Measurements from ENCODE around the gene LGALS9. TPM values are rescaled to one million over a fixed set of nuclear protein-coding genes. Genes with fewer than 3 reads are reported as not detected.
"Not testable (repeated sequence)": the region's sequence is repeated elsewhere in the genome, so short reads cannot be mapped to it uniquely, and the experiment has no call there.

Gene LGALS9
- total RNA-seq, 2 experiments from 2014 or later = 44.3 to 45.4 TPM

- no peak for DNase-seq
- Mint-ChIP-seq H3K9me3 (no peaks in the 10 kb centered on the region), H3K36me3 (no peaks in the 10 kb centered on the region), H3K27ac (no peak overlapping the region), H3K4me1 (ENCODE audit: low read depth) (no peaks in the 10 kb centered on the region), H3K4me3 (no peak overlapping the region), H3K27me3 (no peaks in the 10 kb centered on the region)
- ChIA-PET POLR2A (no interaction called here), CTCF (no interaction called here)
- intact Hi-C loops (cut with micrococcal nuclease) = no loop called here
Observed at GRCh38 chr17:27660436-27660835, 29.4 kb downstream of the LGALS9 start.

DNA sequence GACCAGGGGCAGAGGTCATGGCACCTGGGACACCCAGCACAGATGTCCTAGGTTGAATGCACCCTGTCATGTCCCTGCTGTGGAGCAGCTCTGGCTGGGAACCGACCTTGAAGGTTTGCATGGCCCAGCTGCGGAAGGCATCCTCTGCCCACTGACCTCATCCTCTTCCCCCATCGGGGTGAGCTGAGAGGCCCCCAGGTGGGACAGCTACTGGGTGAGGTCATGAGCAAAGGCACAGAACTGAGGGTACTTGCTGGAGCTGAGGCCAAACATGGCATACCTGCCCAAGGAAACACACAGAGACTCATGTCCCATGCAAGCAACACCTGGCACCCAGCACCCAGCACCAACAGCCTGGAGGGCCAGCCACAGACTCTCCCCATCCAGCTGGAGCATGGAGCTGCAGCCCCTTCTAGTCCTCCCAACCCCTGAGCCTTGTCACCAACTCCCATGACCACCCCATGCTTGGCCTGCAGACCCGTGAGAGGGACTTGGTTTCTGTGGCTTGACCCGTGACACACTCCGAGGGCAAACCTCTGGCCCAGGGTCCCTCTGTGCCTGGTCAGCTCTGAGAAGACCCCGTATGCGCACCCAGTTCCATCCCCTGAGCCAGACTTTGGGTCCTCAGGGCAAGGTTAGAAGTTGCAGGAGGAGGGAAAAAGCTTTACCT lies 33.1 kb downstream of the LGALS9 start:
- no peaks in the 10 kb centered on the region for H3K36me3 Mint-ChIP-seq
- intact Hi-C loops (cut with micrococcal nuclease) = no loop called here
- no peak overlapping the region for H3K27ac Mint-ChIP-seq
- ChIA-PET POLR2A (no interaction called here), CTCF (interaction anchor here (1.4 to 4.2 kb wide), 4 partner anchors 10 to 92 kb away, joined by 4 to 33 read pairs (median 5); no protein-coding TSS in a partner anchor)
- DNase-seq = no peak
- H3K4me3 Mint-ChIP-seq = no peak overlapping the region
- no peaks in the 10 kb centered on the region for H3K9me3 Mint-ChIP-seq
- H3K27me3 Mint-ChIP-seq = no peaks in the 10 kb centered on the region
- H3K4me1 Mint-ChIP-seq (ENCODE audit: low read depth) = no peaks in the 10 kb centered on the region

DNA sequence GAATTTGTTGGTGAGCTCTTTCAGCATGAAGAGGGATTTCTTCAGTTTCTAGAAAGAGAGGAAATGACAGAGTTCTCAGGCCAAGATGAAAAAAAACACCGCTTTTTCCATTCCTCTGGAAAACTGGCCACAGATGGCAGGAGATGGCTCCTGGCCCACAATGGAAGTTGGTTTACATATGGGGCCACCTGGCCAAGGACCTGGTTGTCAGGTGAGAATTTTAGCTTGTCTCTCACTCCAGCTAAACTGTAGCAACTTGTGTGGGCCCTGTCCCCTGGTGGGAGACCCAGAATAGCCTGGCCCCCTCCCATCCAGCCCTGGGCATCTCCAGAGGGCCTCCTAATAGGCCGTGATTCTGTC lies 33.6 kb downstream of the LGALS9 start:
- Mint-ChIP-seq H3K36me3 (no peaks in the 10 kb centered on the region), H3K9me3 (no peaks in the 10 kb centered on the region)

DNA sequence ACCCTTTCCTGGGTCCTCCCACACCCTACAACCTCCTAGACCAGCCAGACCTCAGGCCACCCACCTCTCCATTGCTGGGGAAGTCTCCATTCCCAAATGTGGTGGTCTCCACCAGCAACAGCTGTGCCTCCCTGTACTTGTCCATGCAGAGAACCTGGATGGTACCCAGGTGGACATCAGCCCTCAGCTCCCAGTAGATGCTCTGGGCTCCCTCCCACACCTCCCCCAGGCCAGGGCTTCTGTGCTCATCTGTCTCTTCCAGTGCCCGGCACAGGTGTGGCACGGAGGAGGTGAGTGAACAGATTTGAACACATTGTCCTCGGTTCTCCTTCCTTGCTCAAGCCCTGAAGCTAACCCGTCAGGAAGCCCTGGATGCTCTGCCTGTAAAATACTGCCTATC lies 34.6 kb downstream of the LGALS9 start:
- H3K36me3 Mint-ChIP-seq = no peaks in the 10 kb centered on the region
- ChIA-PET POLR2A (no interaction called here), CTCF (interaction anchor here (2.2 to 4.2 kb wide), 2 partner anchors 11 to 66 kb away, joined by 4 to 33 read pairs; no protein-coding TSS in a partner anchor)
- DNase-seq = no peak
- no peaks in the 10 kb centered on the region for H3K9me3 Mint-ChIP-seq
- H3K27ac Mint-ChIP-seq = no peak overlapping the region
- H3K27me3 Mint-ChIP-seq = no peaks in the 10 kb centered on the region
- H3K4me3 Mint-ChIP-seq = no peak overlapping the region
- no peaks in the 10 kb centered on the region for H3K4me1 Mint-ChIP-seq (ENCODE audit: low read depth)
- intact Hi-C loops (cut with micrococcal nuclease) = no loop called here

More for the DNA sequence above, 33.6 kb downstream of the LGALS9 start:
- intact Hi-C loops (cut with micrococcal nuclease) = no loop called here
- H3K4me1 Mint-ChIP-seq (ENCODE audit: low read depth) = no peaks in the 10 kb centered on the region
- no peak overlapping the region for H3K4me3 Mint-ChIP-seq
- DNase-seq = no peak
- no peaks in the 10 kb centered on the region for H3K27me3 Mint-ChIP-seq
- CTCF ChIA-PET = interaction anchor here (1.4 to 4.2 kb wide), 4 partner anchors 10 to 92 kb away, joined by 4 to 33 read pairs (median 5); no protein-coding TSS in a partner anchor
- H3K27ac Mint-ChIP-seq = no peak overlapping the region
- POLR2A ChIA-PET = no interaction called here

- H3K4me1 Mint-ChIP-seq (ENCODE audit: low read depth); POLR2A ChIA-PET; H3K4me3 Mint-ChIP-seq; DNase-seq; H3K36me3 Mint-ChIP-seq; H3K9me3 Mint-ChIP-seq; intact Hi-C loops (cut with micrococcal nuclease); H3K27me3 Mint-ChIP-seq; H3K27ac Mint-ChIP-seq: not testable (repeated sequence)
- CTCF ChIA-PET = interaction anchor here (0.6 to 4.2 kb wide), 2 partner anchors 12 to 430 kb away, joined by 3 to 33 read pairs; no protein-coding TSS in a partner anchor
Observed at GRCh38 chr17:27666270-27666669, 35.3 kb downstream of the LGALS9 start.

GRCh38 chr17:27666831-27667560 lies 36.0 kb downstream of the LGALS9 start:
- POLR2A ChIA-PET = no interaction called here
- CTCF ChIA-PET = no interaction called here

DNA sequence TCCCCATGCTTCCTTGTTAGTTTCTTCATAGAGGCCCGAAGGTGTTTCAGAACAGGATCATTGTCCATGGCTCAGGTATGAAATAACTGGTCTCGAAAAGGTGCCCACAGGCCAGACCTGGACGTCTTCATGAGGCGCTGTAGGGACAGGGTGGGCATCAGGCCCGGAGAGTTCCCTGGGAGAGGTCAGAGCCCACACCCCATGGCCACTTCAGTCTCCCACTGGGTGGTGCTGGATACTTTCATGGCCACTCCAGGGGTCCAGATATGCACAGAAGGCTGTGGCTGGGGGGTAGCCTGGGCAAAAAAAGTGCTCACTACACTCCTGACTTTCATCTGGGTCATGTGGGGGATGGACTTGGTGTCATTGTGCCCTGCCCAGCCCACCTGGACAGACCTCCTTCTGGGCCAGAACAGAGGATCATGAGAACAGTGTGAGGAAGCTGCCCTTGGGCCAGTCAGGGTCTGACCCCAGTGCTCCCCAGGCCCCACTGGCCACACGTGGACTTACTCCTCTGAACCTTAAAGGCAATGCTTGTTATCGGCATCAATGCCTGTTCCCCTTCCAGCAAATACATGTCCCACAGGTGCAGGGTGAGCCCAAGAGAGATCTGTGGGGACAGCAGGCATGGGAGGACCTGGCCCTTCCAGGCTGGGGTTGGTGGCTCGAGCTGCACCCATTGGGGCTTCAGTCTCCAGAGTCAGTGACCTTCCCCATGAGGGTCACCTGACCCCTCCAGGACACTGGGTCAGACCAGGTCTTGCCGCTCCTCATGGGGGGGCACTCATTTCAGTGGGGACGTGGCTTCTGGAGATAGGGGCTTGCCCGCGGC lies 36.9 kb downstream of the LGALS9 start:
- no peak overlapping the region for H3K27ac Mint-ChIP-seq
- CTCF ChIA-PET = interaction anchor here (1.3 to 1.4 kb wide), 2 partner anchors 86 to 88 kb away, joined by 3 read pairs; no protein-coding TSS in a partner anchor

More at GRCh38 chr17:27666831-27667560, 36.0 kb downstream of the LGALS9 start:
- no peak overlapping the region for H3K4me3 Mint-ChIP-seq
- H3K27me3 Mint-ChIP-seq = no peaks in the 10 kb centered on the region
- no peaks in the 10 kb centered on the region for H3K36me3 Mint-ChIP-seq
- H3K9me3 Mint-ChIP-seq = no peaks in the 10 kb centered on the region
- no peak overlapping the region for H3K27ac Mint-ChIP-seq
- H3K4me1 Mint-ChIP-seq (ENCODE audit: low read depth) = no peaks in the 10 kb centered on the region
- DNase-seq = no peak
- intact Hi-C loops (cut with micrococcal nuclease) = no loop called here

DNA sequence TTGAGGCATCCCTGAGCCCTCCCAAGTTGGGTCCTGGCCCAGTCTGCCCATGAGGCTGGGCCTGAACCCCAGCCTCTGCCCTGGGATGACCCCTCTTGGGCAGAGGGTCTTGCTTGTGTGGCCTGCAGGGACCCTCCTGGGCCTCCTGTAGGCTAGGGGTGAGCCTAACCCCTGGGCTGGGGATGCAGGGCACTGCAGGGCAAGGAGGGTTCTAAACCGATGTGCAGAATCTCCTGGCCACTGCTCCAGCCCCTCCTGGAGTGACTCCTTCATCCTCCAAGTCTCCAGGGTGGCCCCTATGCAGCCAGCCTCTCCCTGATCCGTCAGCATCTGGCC lies 37.5 kb downstream of the LGALS9 start:
- DNase-seq = no peak
- no peaks in the 10 kb centered on the region for H3K27me3 Mint-ChIP-seq
- no peaks in the 10 kb centered on the region for H3K36me3 Mint-ChIP-seq
- H3K4me1 Mint-ChIP-seq (ENCODE audit: low read depth) = no peaks in the 10 kb centered on the region
- intact Hi-C loops (cut with micrococcal nuclease) = no loop called here
- no peaks in the 10 kb centered on the region for H3K9me3 Mint-ChIP-seq
- H3K27ac Mint-ChIP-seq = no peak overlapping the region
- ChIA-PET CTCF (interaction anchor here (1.3 to 1.4 kb wide), 2 partner anchors 85 to 88 kb away, joined by 3 read pairs; no protein-coding TSS in a partner anchor), POLR2A (no interaction called here)
- H3K4me3 Mint-ChIP-seq = no peak overlapping the region

More for the DNA sequence above, 36.9 kb downstream of the LGALS9 start:
- no peak for DNase-seq
- H3K27me3 Mint-ChIP-seq = no peaks in the 10 kb centered on the region
- H3K36me3 Mint-ChIP-seq = no peaks in the 10 kb centered on the region
- intact Hi-C loops (cut with micrococcal nuclease) = no loop called here
- H3K9me3 Mint-ChIP-seq = no peaks in the 10 kb centered on the region
- no peaks in the 10 kb centered on the region for H3K4me1 Mint-ChIP-seq (ENCODE audit: low read depth)
- H3K4me3 Mint-ChIP-seq = no peak overlapping the region
- POLR2A ChIA-PET = no interaction called here

- Mint-ChIP-seq H3K4me3 (no peak overlapping the region), H3K36me3 (no peaks in the 10 kb centered on the region), H3K27me3 (no peaks in the 10 kb centered on the region), H3K9me3 (no peaks in the 10 kb centered on the region), H3K4me1 (ENCODE audit: low read depth) (no peaks in the 10 kb centered on the region), H3K27ac (no peak overlapping the region)
- POLR2A ChIA-PET = no interaction called here
- CTCF ChIA-PET = interaction anchor here (1.3 to 1.4 kb wide), 3 partner anchors 14 to 87 kb away, joined by 3 to 4 read pairs (median 3); no protein-coding TSS in a partner anchor
- intact Hi-C loops (cut with micrococcal nuclease) = no loop called here
- no peak for DNase-seq
Observed at GRCh38 chr17:27669136-27669535, 38.1 kb downstream of the LGALS9 start.

DNA sequence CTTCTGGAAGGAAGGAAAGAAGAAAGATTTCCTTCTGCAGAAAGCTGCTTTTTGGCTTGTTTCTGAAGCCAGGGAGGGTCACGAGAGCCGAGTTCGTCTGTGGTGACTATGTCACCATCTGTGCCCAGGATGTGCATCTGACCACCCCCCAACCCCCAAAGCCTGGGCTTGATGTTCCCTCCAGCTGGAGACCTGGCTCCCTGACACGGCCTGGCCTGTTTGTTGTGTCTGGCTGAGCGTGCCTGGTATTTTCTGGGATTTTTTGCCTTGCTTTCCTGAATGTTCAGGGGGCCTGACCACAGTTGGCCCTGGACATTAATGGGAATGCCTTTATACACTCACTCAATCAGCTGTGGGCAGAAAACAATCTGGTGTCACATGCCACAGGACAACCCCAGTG lies 38.9 kb downstream of the LGALS9 start:
- no peak overlapping the region for H3K27ac Mint-ChIP-seq
- POLR2A ChIA-PET = no interaction called here
- H3K9me3 Mint-ChIP-seq = no peaks in the 10 kb centered on the region
- no peaks in the 10 kb centered on the region for H3K27me3 Mint-ChIP-seq
- H3K36me3 Mint-ChIP-seq = no peaks in the 10 kb centered on the region
- no peak overlapping the region for H3K4me3 Mint-ChIP-seq
- intact Hi-C loops (cut with micrococcal nuclease) = no loop called here
- no peaks in the 10 kb centered on the region for H3K4me1 Mint-ChIP-seq (ENCODE audit: low read depth)
- CTCF ChIA-PET = interaction anchor here (1.4 kb wide), 1 partner anchor 15 kb away, joined by 4 read pairs; no protein-coding TSS in a partner anchor
- no peak for DNase-seq

DNA sequence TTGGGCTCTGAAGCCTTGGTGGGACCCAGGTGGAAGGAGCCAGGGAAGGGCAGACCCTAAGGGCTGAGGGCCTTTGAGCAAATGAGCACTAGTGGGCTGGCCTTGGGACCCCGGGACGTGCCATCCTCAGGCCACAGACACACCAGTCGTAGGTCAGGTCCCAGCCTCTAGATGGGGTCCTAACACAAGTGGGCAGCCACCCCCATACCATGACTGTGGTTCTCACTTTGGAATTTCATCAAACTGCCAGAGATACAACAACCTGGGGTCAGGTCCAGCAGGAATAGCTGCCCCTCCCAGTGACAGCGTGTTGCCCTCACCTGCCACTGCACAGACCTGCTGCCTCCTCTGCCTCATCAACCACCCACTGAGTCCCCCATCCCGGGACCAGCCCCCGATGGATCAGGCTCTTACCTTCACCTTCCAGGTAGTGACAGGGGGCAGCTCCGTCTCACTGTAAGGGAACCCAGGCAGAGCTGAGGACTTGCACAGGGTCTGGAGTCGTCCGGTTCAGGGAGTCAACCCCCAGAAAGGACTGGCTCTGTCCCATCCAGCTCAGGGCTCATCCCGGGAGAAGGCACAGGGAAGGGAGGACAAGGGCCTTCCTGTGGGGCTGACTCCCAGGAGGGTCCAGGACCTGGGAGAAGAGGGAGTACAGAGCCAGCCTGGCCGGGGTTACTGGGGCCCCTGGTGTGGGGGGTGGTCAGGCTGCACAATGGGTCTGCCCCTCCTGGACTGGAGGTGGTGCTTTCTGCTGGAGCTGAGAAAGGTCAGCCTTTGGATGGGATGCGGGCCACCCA lies 40.0 kb downstream of the LGALS9 start:
- H3K4me3 Mint-ChIP-seq = no peak overlapping the region
- no peaks in the 10 kb centered on the region for H3K4me1 Mint-ChIP-seq (ENCODE audit: low read depth)
- no peaks in the 10 kb centered on the region for H3K27me3 Mint-ChIP-seq
- ChIA-PET POLR2A (no interaction called here), CTCF (interaction anchor here (0.6 kb wide), 1 partner anchor 54 kb away, joined by 4 read pairs; no protein-coding TSS in a partner anchor)
- DNase-seq = no peak
- intact Hi-C loops (cut with micrococcal nuclease) = no loop called here
- no peak overlapping the region for H3K27ac Mint-ChIP-seq
- no peaks in the 10 kb centered on the region for H3K9me3 Mint-ChIP-seq
- no peaks in the 10 kb centered on the region for H3K36me3 Mint-ChIP-seq

Data from activated CD4-positive, alpha-beta memory T cell treated with anti-CD3 and anti-CD28 coated beads for 36 hours (primary cell).